HUES6 (cell line): ENCODE results near the gene ACOT8.
"Not testable (repeated sequence)": the region's sequence is repeated elsewhere in the genome, so short reads cannot be mapped to it uniquely, and the experiment has no call there.

Experiments
- H3K27ac ChIP-seq: 2 replicates; pipeline ENCODE4 v1.7.0; 2013; ENCODE audit warnings: low read depth, mild to moderate bottlenecking, low read length, inconsistent platforms
- H3K27me3 ChIP-seq: 2 replicates; pipeline ENCODE4 v1.6.1; 2013; ENCODE audit warnings: low read length; ENCODE audit not compliant: control insufficient read depth, insufficient read depth
- H3K36me3 ChIP-seq: 2 replicates; pipeline ENCODE4 v1.6.1; 2013; ENCODE audit warnings: low read length; ENCODE audit not compliant: control insufficient read depth, insufficient read depth
- H3K4me1 ChIP-seq: 2 replicates; pipeline ENCODE4 v1.6.1; 2013; ENCODE audit warnings: low read length; ENCODE audit not compliant: control insufficient read depth, insufficient read depth
- H3K4me3 ChIP-seq: 2 replicates; pipeline ENCODE4 v1.5.1; 2013; ENCODE audit warnings: low read depth, low read length
- H3K9ac ChIP-seq: one replicate; pipeline ENCODE4 v1.6.1; 2013; ENCODE audit warnings: mild to moderate bottlenecking, low read length
- H3K9me3 ChIP-seq: 2 replicates; pipeline ENCODE4 v1.6.1; 2013; ENCODE audit warnings: low read depth, low read length; ENCODE audit not compliant: control insufficient read depth, insufficient read depth

The ACOT8 gene

DNA sequence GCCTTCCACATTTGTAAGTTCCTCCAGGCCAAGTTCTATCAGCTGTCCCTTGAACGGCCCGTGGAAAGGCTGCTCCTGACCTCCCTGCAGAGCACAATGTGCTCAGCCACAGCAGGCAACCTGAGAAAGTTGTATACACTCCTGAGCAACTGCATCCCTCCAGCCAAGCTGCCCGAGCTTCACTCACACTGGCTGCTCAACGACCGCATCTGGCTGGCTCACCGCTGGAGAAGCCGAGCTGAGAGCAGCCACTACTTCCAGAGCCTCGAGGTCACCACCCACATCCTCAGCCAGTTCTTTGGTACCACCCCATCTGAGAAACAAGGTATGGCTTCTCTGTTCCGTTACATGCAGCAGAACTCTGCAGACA lies 25.9 kb upstream of the ACOT8 start:
- peaks cover 43% of the 10 kb centered on the region for H3K36me3 ChIP-seq
- H3K27ac ChIP-seq, result no peak overlapping the region
- no peaks in the 10 kb centered on the region for H3K27me3 ChIP-seq
- no peaks in the 10 kb centered on the region for H3K4me1 ChIP-seq
- no peaks in the 10 kb centered on the region for H3K9me3 ChIP-seq
- no peak overlapping the region for H3K4me3 ChIP-seq
- H3K9ac ChIP-seq, result no peak overlapping the region

DNA sequence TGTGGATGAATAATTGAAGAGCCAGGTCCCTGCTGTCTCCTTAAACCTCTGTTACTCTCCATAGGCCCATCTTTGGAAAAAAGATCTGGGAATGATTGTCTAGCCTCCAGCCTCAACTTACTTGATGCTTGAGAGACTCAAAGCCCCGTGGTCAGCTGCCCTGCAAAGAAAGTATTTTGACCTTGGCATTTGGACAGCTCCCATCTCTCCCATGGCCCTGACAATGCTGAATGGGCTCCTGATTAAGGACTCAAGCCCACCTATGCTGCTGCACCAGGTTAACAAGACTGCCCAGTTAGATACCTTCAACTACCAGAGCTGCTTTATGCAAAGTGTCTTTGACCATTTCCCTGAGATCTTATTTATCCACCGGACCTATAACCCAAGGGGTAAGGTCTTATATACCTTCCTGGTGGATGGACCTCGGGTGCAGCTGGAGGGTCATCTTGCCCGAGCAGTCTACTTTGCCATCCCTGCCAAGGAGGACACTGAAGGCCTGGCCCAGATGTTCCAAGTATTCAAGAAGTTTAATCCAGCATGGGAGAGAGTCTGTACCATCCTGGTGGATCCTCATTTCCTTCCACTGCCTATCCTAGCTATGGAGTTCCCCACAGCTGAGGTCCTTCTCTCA lies 25.4 kb upstream of the ACOT8 start:
- Histone ChIP-seq H3K9me3 (no peaks in the 10 kb centered on the region), H3K4me1 (no peaks in the 10 kb centered on the region), H3K27me3 (no peaks in the 10 kb centered on the region), H3K4me3 (no peak overlapping the region), H3K27ac (no peak overlapping the region), H3K36me3 (peaks cover 47% of the 10 kb centered on the region), H3K9ac (no peak overlapping the region)

DNA sequence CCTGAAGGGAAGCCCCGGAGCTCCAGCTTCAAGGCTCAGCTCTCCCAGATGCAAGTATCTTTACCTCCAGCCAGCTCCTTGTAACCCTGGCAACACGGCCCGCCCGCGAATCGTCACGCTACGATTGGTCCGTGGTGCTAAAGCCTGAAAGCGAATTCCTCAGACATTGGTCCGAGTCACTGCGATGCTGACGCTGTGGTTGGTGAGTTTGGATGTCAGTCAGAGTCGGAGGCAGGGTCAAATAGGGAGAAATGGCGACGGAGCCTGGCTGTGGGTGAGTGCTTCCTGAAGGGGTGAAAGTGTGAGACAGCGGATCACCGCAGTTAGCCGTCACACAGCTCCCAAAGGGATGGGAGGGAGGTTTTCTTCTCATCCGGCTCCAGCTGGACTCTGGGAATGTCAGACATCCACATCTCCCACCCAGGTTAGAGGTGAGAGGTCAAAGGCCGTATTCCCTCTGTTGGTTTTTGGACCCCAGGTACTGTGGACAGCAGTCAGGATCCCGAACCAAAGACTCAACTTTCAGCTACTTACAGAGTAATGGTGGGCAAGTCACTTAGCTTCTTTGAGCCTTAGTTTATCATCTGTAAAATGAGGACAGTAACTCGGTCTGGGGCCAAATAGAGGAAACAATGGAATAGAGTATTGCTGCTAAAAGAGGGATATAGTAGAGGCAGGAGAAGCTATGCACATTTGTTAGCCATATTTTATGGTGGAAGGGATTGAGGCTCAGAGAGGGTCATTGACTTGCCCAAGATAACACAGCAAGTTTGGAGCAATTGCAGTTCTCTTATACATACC lies 24.0 kb upstream of the ACOT8 start, which contains the start of gene ZSWIM1:
ZSWIM1 (plus strand) TSS at position 240 of the 801 bp plus-strand sequence. CDS start 1,366 bp downstream, outside the sequence.
- H3K27me3 ChIP-seq, result no peaks in the 10 kb centered on the region

DNA sequence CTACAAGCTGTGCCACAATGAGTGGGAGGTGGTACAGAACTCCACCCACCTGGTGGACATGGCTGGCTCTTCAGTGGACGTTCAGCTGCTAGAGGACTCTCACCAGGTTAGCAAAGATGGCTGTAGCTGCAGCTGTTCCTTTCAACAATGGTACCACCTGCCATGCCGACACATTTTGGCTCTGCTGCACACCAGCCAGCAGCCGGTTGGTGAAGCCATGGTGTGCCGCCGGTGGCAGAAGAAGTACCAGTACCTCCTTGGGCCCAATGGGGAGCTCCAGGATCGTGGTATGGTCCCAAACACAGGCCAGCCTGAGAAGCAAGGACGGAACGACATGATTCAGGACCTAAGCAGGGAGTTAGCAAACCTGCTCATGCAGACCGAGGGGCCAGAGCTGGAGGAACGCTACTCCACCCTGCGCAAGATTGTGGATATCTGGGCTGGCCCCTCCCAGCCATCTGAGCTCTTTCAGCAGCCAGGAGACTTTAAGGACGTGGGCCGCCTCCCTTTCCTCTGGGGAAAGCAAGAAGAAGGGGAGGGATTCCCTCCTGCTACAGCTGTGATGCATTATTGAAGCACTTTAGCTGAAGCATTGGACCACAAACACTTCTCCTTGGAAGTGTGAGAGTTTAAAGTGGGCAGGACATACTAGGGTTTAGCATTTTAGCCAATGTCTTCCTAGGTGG lies 21.0 kb upstream of the ACOT8 start:
- H3K9me3 ChIP-seq, result no peaks in the 10 kb centered on the region
- no peak overlapping the region for H3K9ac ChIP-seq
- no peaks in the 10 kb centered on the region for H3K4me1 ChIP-seq
- peaks cover 31% of the 10 kb centered on the region for H3K36me3 ChIP-seq
- H3K4me3 ChIP-seq, result no peak overlapping the region
- H3K27me3 ChIP-seq, result no peaks in the 10 kb centered on the region
- H3K27ac ChIP-seq, result no peak overlapping the region

More for the DNA sequence above, 24.0 kb upstream of the ACOT8 start, which contains the start of gene ZSWIM1:
- Histone ChIP-seq H3K4me1 (no peaks in the 10 kb centered on the region), H3K36me3 (peaks cover 44% of the 10 kb centered on the region), H3K9ac (peak within 1 kb of the TSS; percentile 75), H3K9me3 (no peaks in the 10 kb centered on the region), H3K27ac (no peak within 1 kb of the TSS), H3K4me3 (peak within 1 kb of the TSS; percentile 81)

DNA sequence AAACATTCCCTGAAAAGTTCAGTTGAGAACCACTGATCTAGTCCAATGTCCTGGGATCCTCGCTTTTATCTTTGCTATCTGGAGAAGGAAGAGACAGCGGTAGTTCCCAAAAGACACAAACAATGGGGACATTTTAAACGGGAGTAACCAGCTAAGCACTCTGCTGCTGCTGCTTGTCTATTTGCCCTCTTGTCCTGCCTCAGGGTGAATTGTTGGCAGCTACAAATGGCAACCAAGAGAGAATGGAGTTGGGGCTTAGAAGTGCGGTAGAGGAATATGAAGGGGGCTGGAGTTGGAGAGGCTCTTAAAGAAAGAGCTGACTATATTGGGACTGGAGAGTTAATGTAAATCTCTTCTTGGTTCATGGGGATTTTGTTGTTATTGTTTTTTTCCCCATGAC lies 17.4 kb upstream of the ACOT8 start:
- Histone ChIP-seq H3K36me3 (peaks cover 20% of the 10 kb centered on the region), H3K4me1 (no peaks in the 10 kb centered on the region), H3K9ac (no peak overlapping the region), H3K27ac (no peak overlapping the region), H3K27me3 (no peaks in the 10 kb centered on the region), H3K4me3 (no peak overlapping the region), H3K9me3 (no peaks in the 10 kb centered on the region)

DNA sequence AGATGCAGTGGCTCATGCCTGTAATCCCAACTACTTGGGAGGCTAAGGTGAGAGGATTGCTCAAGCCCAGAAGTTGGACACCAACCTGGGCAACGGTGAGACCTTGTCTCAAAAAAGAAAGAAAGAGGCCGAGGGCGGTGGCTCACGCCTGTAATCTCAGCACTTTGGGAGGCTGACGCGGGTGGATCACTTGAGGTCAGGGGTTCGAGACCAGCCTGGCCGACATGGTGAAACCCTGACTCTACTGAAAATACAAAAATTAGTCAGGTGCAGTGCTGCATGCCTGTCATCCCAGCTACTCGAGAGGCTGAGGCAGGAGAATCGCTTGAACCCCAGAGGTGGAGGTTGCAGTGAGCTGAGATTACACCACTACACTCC lies 16.9 kb upstream of the ACOT8 start:
- H3K36me3 ChIP-seq, result peaks cover 20% of the 10 kb centered on the region
- not testable (repeated sequence) for H3K9ac ChIP-seq, H3K9me3 ChIP-seq, H3K27ac ChIP-seq, H3K27me3 ChIP-seq, H3K4me3 ChIP-seq, H3K4me1 ChIP-seq

DNA sequence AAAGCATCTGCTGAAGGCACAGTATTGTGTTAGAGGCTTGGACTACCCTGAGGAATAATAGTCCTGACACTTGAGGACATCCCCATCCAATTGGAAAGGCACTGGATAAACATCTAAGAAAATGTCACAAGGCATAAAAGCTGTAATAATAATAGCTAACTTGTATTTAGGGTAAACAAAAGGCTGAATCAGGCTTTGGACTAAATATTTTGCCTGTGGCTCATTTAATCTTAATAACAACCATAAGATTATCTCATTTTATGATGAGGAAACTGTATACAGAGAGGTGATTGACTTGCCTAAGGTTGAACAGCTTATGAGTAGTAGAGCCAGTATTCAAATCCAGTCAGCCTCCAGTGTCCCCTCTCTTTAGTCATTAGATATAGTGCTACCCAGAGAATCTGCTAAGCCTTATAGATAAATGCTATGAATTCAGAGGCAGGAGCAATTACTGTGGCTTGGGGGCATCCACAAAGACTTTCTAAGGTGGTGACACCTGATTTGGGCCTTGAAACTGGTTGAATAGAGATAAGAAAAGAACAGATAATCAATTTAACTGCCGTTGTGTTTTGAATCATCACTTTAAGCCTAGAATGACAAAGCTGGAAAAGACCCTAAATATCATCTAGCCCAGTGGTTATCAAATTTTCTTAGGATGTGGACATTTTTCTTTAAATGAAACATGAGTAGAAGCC lies 16.4 kb upstream of the ACOT8 start:
- H3K9me3 ChIP-seq, result no peaks in the 10 kb centered on the region
- H3K4me1 ChIP-seq, result no peaks in the 10 kb centered on the region
- no peak overlapping the region for H3K27ac ChIP-seq
- peaks cover 19% of the 10 kb centered on the region for H3K36me3 ChIP-seq
- H3K27me3 ChIP-seq, result no peaks in the 10 kb centered on the region
- H3K9ac ChIP-seq, result no peak overlapping the region
- H3K4me3 ChIP-seq, result no peak overlapping the region

DNA sequence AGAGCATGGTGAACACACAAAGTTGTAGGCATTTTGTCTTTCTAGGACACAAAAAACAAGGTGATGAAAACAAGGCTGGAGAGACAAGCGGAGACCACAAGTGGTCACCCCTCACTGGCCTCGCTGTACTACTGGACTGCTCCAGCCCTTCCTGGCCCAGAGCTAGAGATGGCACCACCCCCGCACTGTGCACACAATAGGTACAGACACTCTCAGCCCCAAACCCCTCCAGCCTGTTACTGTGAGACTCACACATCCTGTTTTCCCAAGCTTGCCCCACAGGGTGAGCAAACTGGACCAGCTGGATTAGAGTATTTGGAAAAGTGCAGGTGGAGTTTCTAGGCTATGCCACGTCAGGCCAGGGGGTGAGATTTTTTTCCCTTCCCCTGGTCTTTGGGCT lies 15.4 kb upstream of the ACOT8 start:
- Histone ChIP-seq H3K9me3 (no peaks in the 10 kb centered on the region), H3K27me3 (no peaks in the 10 kb centered on the region), H3K36me3 (peaks cover 10% of the 10 kb centered on the region), H3K4me3 (no peak overlapping the region), H3K4me1 (no peaks in the 10 kb centered on the region), H3K9ac (no peak overlapping the region), H3K27ac (no peak overlapping the region)

DNA sequence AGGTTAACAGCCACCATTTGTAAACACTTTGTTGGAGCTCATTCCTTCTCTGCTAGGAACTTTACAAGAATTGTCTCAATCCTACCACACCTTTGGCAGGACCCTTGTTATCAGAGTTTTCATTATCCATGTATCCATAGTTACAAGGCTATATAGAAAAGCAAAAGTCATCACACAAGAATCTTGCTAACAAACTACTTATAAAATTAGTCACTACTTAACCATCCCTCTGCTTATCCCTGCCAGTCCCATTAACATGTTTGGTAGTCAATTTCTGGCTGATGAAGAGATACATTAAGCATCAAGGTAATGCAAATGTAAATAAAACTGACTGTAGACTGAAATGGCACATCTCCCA lies 10.6 kb upstream of the ACOT8 start:
- H3K27ac ChIP-seq, result no peak overlapping the region
- no peak overlapping the region for H3K4me3 ChIP-seq
- H3K9me3 ChIP-seq, result no peaks in the 10 kb centered on the region
- no peaks in the 10 kb centered on the region for H3K4me1 ChIP-seq
- H3K36me3 ChIP-seq, result no peaks in the 10 kb centered on the region
- no peak overlapping the region for H3K9ac ChIP-seq
- no peaks in the 10 kb centered on the region for H3K27me3 ChIP-seq

DNA sequence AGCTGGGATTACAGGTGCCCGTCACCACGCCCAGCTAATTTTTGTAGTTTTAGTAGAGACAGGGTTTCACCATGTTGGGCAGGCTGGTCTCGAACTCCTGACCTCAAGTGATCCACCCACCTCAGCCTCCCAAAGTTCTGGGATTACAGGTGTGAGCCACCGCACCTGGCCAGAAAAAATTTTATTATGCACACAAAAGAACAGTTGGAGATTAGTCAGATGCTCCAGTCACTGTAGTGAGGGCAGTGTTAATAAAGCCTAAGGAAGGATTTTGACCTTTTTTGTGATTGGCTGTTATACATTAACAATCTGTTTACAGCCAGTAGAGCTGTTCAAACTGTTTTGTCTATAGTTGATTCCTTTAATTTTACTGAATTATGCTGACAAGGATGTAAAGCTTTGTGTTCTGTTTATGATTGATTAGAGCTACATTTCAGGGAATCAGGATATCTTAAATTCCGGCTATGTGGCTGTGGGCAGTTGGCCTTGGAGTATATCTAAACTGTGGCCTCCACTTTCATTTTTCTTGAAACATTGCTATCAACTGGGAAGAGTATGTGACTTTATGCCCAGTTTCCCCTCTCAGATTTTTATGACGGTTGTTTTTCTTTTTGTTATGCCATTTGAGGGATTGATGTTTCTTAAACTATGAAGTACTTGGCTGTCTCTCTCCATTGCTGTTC lies 10.1 kb upstream of the ACOT8 start:
- H3K27ac ChIP-seq, result no peak overlapping the region
- no peaks in the 10 kb centered on the region for H3K9me3 ChIP-seq
- H3K9ac ChIP-seq, result no peak overlapping the region
- no peaks in the 10 kb centered on the region for H3K36me3 ChIP-seq
- no peaks in the 10 kb centered on the region for H3K27me3 ChIP-seq
- no peaks in the 10 kb centered on the region for H3K4me1 ChIP-seq
- H3K4me3 ChIP-seq, result no peak overlapping the region
